Mesenchymal stem cell (in vitro differentiated cells and primary cell): Measurements from ENCODE around the gene AGK.

Source experiments
- DNase-seq: peaks from one replicate; pipeline ENCODE4 v3.0.0-alpha.2; 2013
- H2AFZ ChIP-seq: one replicate; pipeline ENCODE4 v1.6.1; 2013; ENCODE audit warnings: low read depth, mild to moderate bottlenecking, control low read depth, inconsistent platforms, low read length, moderate library complexity
- H2AK5ac ChIP-seq: 2 replicates; pipeline ENCODE4 v1.6.1; 2013; ENCODE audit warnings: low read length, moderate library complexity, mild to moderate bottlenecking, inconsistent platforms; ENCODE audit not compliant: severe bottlenecking
- H2BK120ac ChIP-seq: one replicate; pipeline ENCODE4 v1.6.1; 2013; ENCODE audit warnings: low read depth, mild to moderate bottlenecking, inconsistent platforms, low read length, moderate library complexity
- H2BK12ac ChIP-seq, 2 experiments: one replicate each; pipeline ENCODE4 v1.6.1; 2013; ENCODE audit warnings: inconsistent platforms in 2 of 2, low read length in 2 of 2, mild to moderate bottlenecking in 2 of 2, moderate library complexity in 2 of 2, control low read depth in 1 of 2
- H2BK15ac ChIP-seq: one replicate; pipeline ENCODE4 v1.6.1; 2013; ENCODE audit warnings: mild to moderate bottlenecking, low read depth, inconsistent platforms; ENCODE audit not compliant: poor library complexity, severe bottlenecking
- H2BK5ac ChIP-seq: 2 replicates; pipeline ENCODE4 v1.6.1; 2013; ENCODE audit warnings: low read depth, mild to moderate bottlenecking, low read length, control low read depth, inconsistent platforms; ENCODE audit not compliant: poor library complexity, severe bottlenecking
- H3K14ac ChIP-seq, 2 experiments: one replicate each; pipeline ENCODE4 v1.6.1; 2013; ENCODE audit warnings: inconsistent platforms in 2 of 2, low read length in 2 of 2, control low read depth in 1 of 2, mild to moderate bottlenecking in 1 of 2, moderate library complexity in 1 of 2
- H3K18ac ChIP-seq, 2 experiments: one replicate each; pipeline ENCODE4 v1.6.1; 2013; ENCODE audit warnings: inconsistent platforms in 2 of 2, low read length in 2 of 2, control low read depth in 1 of 2, low read depth in 1 of 2, mild to moderate bottlenecking in 1 of 2
- H3K23ac ChIP-seq, 2 experiments: one replicate each; pipeline ENCODE4 v1.6.1; 2013; ENCODE audit warnings: inconsistent platforms in 2 of 2, low read length in 2 of 2, mild to moderate bottlenecking in 2 of 2, moderate library complexity in 2 of 2, control low read depth in 1 of 2
- H3K27ac ChIP-seq: 2 replicates; pipeline ENCODE4 v1.5.1; 2013; ENCODE audit warnings: mild to moderate bottlenecking, moderate library complexity, low read length, control low read depth, inconsistent platforms; ENCODE audit not compliant: poor library complexity, severe bottlenecking
- H3K27me3 ChIP-seq, 2 experiments: 2 replicates each; pipeline versions ENCODE4 v1.6.1 to v1.7.0; 2013; ENCODE audit warnings: low read length in 2 of 2, mild to moderate bottlenecking in 2 of 2, moderate library complexity in 2 of 2, control low read depth in 1 of 2, inconsistent platforms in 1 of 2; ENCODE audit not compliant: control insufficient read depth in 1 of 2, insufficient read depth in 1 of 2
- H3K36me3 ChIP-seq, 2 experiments: 2 replicates each; pipeline versions ENCODE4 v1.6.1 to v1.7.0; 2013; ENCODE audit warnings: low read length in 2 of 2, control low read depth in 1 of 2, inconsistent platforms in 1 of 2, low read depth in 1 of 2, mild to moderate bottlenecking in 1 of 2; ENCODE audit not compliant: insufficient read depth in 2 of 2, control insufficient read depth in 1 of 2
- H3K4ac ChIP-seq, 2 experiments: one replicate each; pipeline ENCODE4 v1.6.1; 2013; ENCODE audit warnings: inconsistent platforms in 2 of 2, low read length in 2 of 2, mild to moderate bottlenecking in 2 of 2, moderate library complexity in 2 of 2, control low read depth in 1 of 2, low read depth in 1 of 2
- H3K4me1 ChIP-seq: 2 replicates; pipeline ENCODE4 v1.6.1; 2013; ENCODE audit warnings: low read depth, low read length, control low read depth; ENCODE audit not compliant: control insufficient read depth, insufficient read depth
- H3K4me2 ChIP-seq: 2 replicates; pipeline ENCODE4 v1.6.1; 2013; ENCODE audit warnings: low read length, mild to moderate bottlenecking, inconsistent platforms; ENCODE audit not compliant: poor library complexity, severe bottlenecking
- H3K4me3 ChIP-seq, 2 experiments: 2 replicates each; pipeline versions ENCODE4 v1.5.1 to v1.7.0; 2013; ENCODE audit warnings: low read length in 2 of 2, mild to moderate bottlenecking in 2 of 2, control low read depth in 1 of 2, low read depth in 1 of 2; ENCODE audit not compliant: insufficient read depth in 1 of 2
- H3K79me1 ChIP-seq: replicated peaks from 2 replicates; pipeline ENCODE4 v1.6.1; 2013; ENCODE audit warnings: mild to moderate bottlenecking, control low read depth, low read length, inconsistent platforms; ENCODE audit not compliant: poor library complexity, severe bottlenecking
- H3K9ac ChIP-seq: 2 replicates; pipeline ENCODE4 v1.7.0; 2013; ENCODE audit warnings: mild to moderate bottlenecking, low read length, moderate library complexity
- H3K9me3 ChIP-seq: 2 replicates; pipeline ENCODE4 v1.7.0; 2013; ENCODE audit warnings: mild to moderate bottlenecking, low read length; ENCODE audit not compliant: control insufficient read depth
- H4K8ac ChIP-seq: one replicate; pipeline ENCODE4 v1.6.1; 2013; ENCODE audit warnings: inconsistent platforms, mild to moderate bottlenecking, low read length, moderate library complexity
- H4K91ac ChIP-seq: one replicate; pipeline ENCODE4 v1.6.1; 2013; ENCODE audit warnings: mild to moderate bottlenecking, low read length, inconsistent platforms
- WGBS: methylation state at CpG from one replicate; pipeline ENCODE4 v1.1.7; 2013; ENCODE audit warnings: mixed read lengths; 5-methylcytosine and 5-hydroxymethylcytosine counted together

Gene AGK

DNA sequence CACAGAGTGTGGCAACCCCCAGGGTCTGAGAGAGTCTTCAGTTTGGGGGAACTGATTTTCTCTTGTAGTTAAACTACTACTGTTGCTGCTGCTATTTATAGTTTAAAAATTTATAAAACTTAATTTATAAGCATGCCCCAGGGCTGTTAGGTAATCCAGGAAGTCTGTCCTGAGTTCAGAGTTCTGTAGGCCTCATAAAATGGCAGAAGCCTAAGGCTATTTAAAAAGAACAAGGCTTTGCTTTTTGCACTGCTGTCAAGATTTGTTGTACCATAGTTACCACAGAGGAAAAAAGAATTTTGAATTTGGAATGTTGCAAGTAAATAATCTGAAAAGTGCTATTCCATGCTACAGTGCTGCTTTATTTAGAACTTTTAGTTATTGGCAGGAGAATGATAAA lies 66.1 kb downstream of the AGK start:
- Histone ChIP-seq H2BK15ac (no peak overlapping the region), H3K4me2 (no peak overlapping the region), H4K8ac (no peak overlapping the region), H3K4me1 (no peaks in the 10 kb centered on the region), H3K36me3 (peaks cover 0 to 33% of the 10 kb centered on the region in 2 experiments), H3K9me3 (no peaks in the 10 kb centered on the region), H4K91ac (no peak overlapping the region), H3K27ac (no peak overlapping the region), H3K18ac (no peak overlapping the region), H3K27me3 (no peaks in the 10 kb centered on the region), H2BK120ac (no peak overlapping the region), H2AFZ (no peak overlapping the region), H3K79me1 (no peaks in the 10 kb centered on the region), H2BK5ac (no peak overlapping the region), H2AK5ac (no peak overlapping the region), H3K9ac (no peak overlapping the region), H2BK12ac (no peak overlapping the region), H3K23ac (no peak overlapping the region), H3K4me3 (no peak overlapping the region), H3K14ac (no peak overlapping the region), H3K4ac (no peak overlapping the region)
- DNase-seq = no peak

DNA sequence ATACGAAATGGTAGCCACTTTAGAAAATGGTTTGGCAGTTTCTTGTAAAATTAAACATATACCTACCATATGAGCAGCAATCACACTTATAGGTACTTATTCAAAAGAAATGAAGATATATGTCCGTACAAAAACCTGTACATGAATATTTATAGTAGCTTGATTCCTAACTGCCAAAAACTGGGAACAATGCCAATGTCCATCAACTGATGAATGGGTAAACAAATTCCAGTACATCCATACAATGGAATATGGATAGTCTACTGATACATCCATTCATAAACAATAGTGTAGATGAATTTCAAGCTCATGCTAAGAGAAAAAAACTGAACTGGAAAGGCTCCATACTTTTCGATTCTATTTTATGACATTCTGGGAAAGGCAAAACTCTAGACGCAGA lies 68.5 kb downstream of the AGK start:
- H3K9me3 ChIP-seq = peaks cover 5% of the 10 kb centered on the region
- H3K4ac ChIP-seq = no peak overlapping the region
- H3K27me3 ChIP-seq = no peaks in the 10 kb centered on the region
- peaks cover 0 to 46% of the 10 kb centered on the region in 2 experiments for H3K36me3 ChIP-seq
- no peak overlapping the region for H2AFZ ChIP-seq
- no peak overlapping the region for H2BK15ac ChIP-seq
- H3K4me1 ChIP-seq = no peaks in the 10 kb centered on the region
- no peak overlapping the region for H2AK5ac ChIP-seq
- H4K8ac ChIP-seq = no peak overlapping the region
- H3K27ac ChIP-seq = no peak overlapping the region
- H3K14ac ChIP-seq = no peak overlapping the region
- H3K18ac ChIP-seq = no peak overlapping the region
- H3K23ac ChIP-seq = no peak overlapping the region
- H3K9ac ChIP-seq = no peak overlapping the region
- H2BK5ac ChIP-seq = no peak overlapping the region
- no peak overlapping the region for H4K91ac ChIP-seq
- no peak overlapping the region for H3K4me2 ChIP-seq
- DNase-seq = no peak
- no peak overlapping the region for H2BK120ac ChIP-seq
- H3K4me3 ChIP-seq = no peak overlapping the region
- no peaks in the 10 kb centered on the region for H3K79me1 ChIP-seq
- H2BK12ac ChIP-seq = no peak overlapping the region
- WGBS = 97% methylated on average over 2 of the region's 4 CpGs

- Histone ChIP-seq H3K9me3 (peaks cover 5% of the 10 kb centered on the region), H3K4ac (no peak overlapping the region), H3K4me1 (no peaks in the 10 kb centered on the region), H3K9ac (no peak overlapping the region), H4K8ac (no peak overlapping the region), H3K27ac (no peak overlapping the region), H3K18ac (no peak overlapping the region), H4K91ac (no peak overlapping the region), H3K79me1 (no peaks in the 10 kb centered on the region), H3K27me3 (no peaks in the 10 kb centered on the region), H2BK12ac (no peak overlapping the region), H2BK5ac (no peak overlapping the region), H3K4me2 (no peak overlapping the region), H3K14ac (no peak overlapping the region), H2BK15ac (no peak overlapping the region), H3K23ac (no peak overlapping the region), H3K4me3 (no peak overlapping the region), H3K36me3 (peaks cover 0 to 37% of the 10 kb centered on the region in 2 experiments), H2BK120ac (no peak overlapping the region), H2AK5ac (no peak overlapping the region), H2AFZ (no peak overlapping the region)
- WGBS = 96% methylated on average over 1 of the region's 1 CpG
- no peak for DNase-seq
These were observed 73.6 kb downstream of the AGK start for GRCh38 chr7:141624763-141625162.

- no peak overlapping the region for H3K14ac ChIP-seq
- no peak overlapping the region for H3K23ac ChIP-seq
- no peak overlapping the region for H3K4ac ChIP-seq
- H4K91ac ChIP-seq = no peak overlapping the region
- 95% methylated on average over 4 of the region's 4 CpGs for WGBS
- no peak overlapping the region for H2AK5ac ChIP-seq
- no peak overlapping the region for H2AFZ ChIP-seq
- no peaks in the 10 kb centered on the region for H3K27me3 ChIP-seq
- H3K18ac ChIP-seq = no peak overlapping the region
- H4K8ac ChIP-seq = no peak overlapping the region
- no peak overlapping the region for H2BK5ac ChIP-seq
- H3K4me1 ChIP-seq = no peaks in the 10 kb centered on the region
- H3K9me3 ChIP-seq = no peaks in the 10 kb centered on the region
- no peak overlapping the region for H2BK120ac ChIP-seq
- H3K79me1 ChIP-seq = no peaks in the 10 kb centered on the region
- H3K9ac ChIP-seq = no peak overlapping the region
- H3K4me3 ChIP-seq = no peak overlapping the region
- H3K36me3 ChIP-seq = peaks cover 3 to 5% of the 10 kb centered on the region in 2 experiments
- no peak overlapping the region for H3K27ac ChIP-seq
- no peak for DNase-seq
- H2BK12ac ChIP-seq = no peak overlapping the region
- no peak overlapping the region for H2BK15ac ChIP-seq
- no peak overlapping the region for H3K4me2 ChIP-seq
These were observed 79.4 kb downstream of the AGK start for GRCh38 chr7:141630621-141631020.
